ENCODE data around the gene FAM149A.

- TF ChIP-seq EGR1 (IDR thresholded peaks at IDR 0.05; ENCODE audit: low read depth) (no peak), EZH2 (IDR thresholded peaks at IDR 0.05) (no peak), CTCF (IDR thresholded peaks at IDR 0.05 in 2 of 3, conservative IDR thresholded peaks at IDR 0.05 in 1 of 3; ENCODE audit: borderline replicate concordance in 1 of 3, insufficient read depth in 1 of 3, low read depth in 2 of 3, low read length in 2 of 3) (no peak), POLR2A (IDR thresholded peaks at IDR 0.05; ENCODE audit: borderline replicate concordance, extremely low read depth, insufficient read depth, insufficient read length) (no peak), POLR2AphosphoS5 (IDR thresholded peaks at IDR 0.05; ENCODE audit: low read depth, low read length) (no peak), CEBPB (IDR thresholded peaks at IDR 0.05; ENCODE audit: low read depth) (no peak)
- TF ChIP-seq, protein P1, sequence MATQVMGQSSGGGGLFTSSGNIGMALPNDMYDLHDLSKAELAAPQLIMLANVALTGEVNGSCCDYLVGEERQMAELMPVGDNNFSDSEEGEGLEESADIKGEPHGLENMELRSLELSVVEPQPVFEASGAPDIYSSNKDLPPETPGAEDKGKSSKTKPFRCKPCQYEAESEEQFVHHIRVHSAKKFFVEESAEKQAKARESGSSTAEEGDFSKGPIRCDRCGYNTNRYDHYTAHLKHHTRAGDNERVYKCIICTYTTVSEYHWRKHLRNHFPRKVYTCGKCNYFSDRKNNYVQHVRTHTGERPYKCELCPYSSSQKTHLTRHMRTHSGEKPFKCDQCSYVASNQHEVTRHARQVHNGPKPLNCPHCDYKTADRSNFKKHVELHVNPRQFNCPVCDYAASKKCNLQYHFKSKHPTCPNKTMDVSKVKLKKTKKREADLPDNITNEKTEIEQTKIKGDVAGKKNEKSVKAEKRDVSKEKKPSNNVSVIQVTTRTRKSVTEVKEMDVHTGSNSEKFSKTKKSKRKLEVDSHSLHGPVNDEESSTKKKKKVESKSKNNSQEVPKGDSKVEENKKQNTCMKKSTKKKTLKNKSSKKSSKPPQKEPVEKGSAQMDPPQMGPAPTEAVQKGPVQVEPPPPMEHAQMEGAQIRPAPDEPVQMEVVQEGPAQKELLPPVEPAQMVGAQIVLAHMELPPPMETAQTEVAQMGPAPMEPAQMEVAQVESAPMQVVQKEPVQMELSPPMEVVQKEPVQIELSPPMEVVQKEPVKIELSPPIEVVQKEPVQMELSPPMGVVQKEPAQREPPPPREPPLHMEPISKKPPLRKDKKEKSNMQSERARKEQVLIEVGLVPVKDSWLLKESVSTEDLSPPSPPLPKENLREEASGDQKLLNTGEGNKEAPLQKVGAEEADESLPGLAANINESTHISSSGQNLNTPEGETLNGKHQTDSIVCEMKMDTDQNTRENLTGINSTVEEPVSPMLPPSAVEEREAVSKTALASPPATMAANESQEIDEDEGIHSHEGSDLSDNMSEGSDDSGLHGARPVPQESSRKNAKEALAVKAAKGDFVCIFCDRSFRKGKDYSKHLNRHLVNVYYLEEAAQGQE (IDR thresholded peaks at IDR 0.05; ENCODE audit: low read depth): no peak
Measured at GRCh38 chr4:186121057-186121456, 16.6 kb downstream of the FAM149A start.

All from HCT116 (cell line).